Measurements from ENCODE around the gene TAF1D. TPM values are rescaled to one million over a fixed set of nuclear protein-coding genes. Genes with fewer than 3 reads are reported as not detected.

TAF1D gene
- total RNA-seq, 4 donors from 2014 or later, result 28.3 to 114 (median 58.1) TPM

GRCh38 chr11:93686812-93687211 lies 54.5 kb downstream of the TAF1D start:
- TF ChIP-seq POLR2AphosphoS5 (IDR thresholded peaks at IDR 0.05), result no peak
- TF ChIP-seq EP300 (IDR thresholded peaks at IDR 0.05), result no peak
- TF ChIP-seq POLR2A (IDR thresholded peaks at IDR 0.05), result no peak
- TF ChIP-seq, protein P1, sequence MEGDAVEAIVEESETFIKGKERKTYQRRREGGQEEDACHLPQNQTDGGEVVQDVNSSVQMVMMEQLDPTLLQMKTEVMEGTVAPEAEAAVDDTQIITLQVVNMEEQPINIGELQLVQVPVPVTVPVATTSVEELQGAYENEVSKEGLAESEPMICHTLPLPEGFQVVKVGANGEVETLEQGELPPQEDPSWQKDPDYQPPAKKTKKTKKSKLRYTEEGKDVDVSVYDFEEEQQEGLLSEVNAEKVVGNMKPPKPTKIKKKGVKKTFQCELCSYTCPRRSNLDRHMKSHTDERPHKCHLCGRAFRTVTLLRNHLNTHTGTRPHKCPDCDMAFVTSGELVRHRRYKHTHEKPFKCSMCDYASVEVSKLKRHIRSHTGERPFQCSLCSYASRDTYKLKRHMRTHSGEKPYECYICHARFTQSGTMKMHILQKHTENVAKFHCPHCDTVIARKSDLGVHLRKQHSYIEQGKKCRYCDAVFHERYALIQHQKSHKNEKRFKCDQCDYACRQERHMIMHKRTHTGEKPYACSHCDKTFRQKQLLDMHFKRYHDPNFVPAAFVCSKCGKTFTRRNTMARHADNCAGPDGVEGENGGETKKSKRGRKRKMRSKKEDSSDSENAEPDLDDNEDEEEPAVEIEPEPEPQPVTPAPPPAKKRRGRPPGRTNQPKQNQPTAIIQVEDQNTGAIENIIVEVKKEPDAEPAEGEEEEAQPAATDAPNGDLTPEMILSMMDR (IDR thresholded peaks at IDR 0.05), result no peak
- H3K36me3 ChIP-seq, result peaks cover 0 to 98% of the 10 kb centered on the region in 2 donors
- no peaks in the 10 kb centered on the region for H3K4me1 ChIP-seq
- 25 to 32% methylated on average over 1 of the region's 1 CpG for WGBS, 2 donors (ENCODE audit: low coverage in 1 of 2)
- peak overlapping the region in 1 of 4 donors; percentile 7 for H3K27ac ChIP-seq
- H3K4me3 ChIP-seq, result no peak overlapping the region
- peak; percentile 68 for ATAC-seq
- no peaks in the 10 kb centered on the region for H3K27me3 ChIP-seq
- H3K9me3 ChIP-seq, result no peaks in the 10 kb centered on the region

DNA sequence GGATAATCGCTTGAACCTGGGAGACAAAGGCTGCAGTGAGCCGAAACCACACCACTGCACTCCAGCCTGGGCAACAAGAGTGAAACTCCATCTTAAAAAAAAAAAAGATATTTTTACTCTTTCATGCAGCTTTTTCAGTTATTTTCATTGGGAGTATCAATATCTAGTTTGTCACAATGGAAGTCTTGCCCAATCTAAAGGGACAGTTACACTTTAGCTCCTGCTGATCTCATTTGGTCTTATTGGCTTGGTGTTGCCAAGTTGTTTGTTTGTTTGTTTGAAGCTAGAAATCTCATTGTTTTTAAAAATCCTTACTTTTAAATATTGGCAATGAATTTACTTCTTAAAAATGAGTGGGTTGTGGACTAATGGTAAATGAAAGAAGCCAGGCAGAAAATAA lies 55.1 kb downstream of the TAF1D start:
- H3K4me1 ChIP-seq, result no peaks in the 10 kb centered on the region
- 88% methylated on average over 2 of the region's 2 CpGs; no CpG with 5 or more reads in 1 of the 2 donors for WGBS, 2 donors (ENCODE audit: low coverage in 1 of 2)
- no peak for ATAC-seq
- H3K4me3 ChIP-seq, result no peak overlapping the region
- peaks cover 0 to 98% of the 10 kb centered on the region in 2 donors for H3K36me3 ChIP-seq
- H3K27ac ChIP-seq, result peak overlapping the region in 1 of 4 donors; percentile 7
- TF ChIP-seq EP300 (IDR thresholded peaks at IDR 0.05), result no peak
- no peak for TF ChIP-seq POLR2A (IDR thresholded peaks at IDR 0.05)
- TF ChIP-seq POLR2AphosphoS5 (IDR thresholded peaks at IDR 0.05), result no peak
- TF ChIP-seq, protein P1 (IDR thresholded peaks at IDR 0.05), result no peak
- no peaks in the 10 kb centered on the region for H3K27me3 ChIP-seq
- H3K9me3 ChIP-seq, result no peaks in the 10 kb centered on the region

Small RNAs within 50 kb of the gene (small RNA-seq; reads per million reads assigned to genes)
- gene RF00019 (0 reads per million in 4 donors), gene RF00493 (40.7 to 71.2 (median 57.5) reads per million in 4 donors), gene SCARNA9 (0 to 0.09 (median 0) reads per million in 4 donors), gene SNORA1 (0 reads per million in 4 donors), gene SNORA18 (0 reads per million in 4 donors), gene SNORA25 (0 reads per million in 4 donors), gene SNORA32 (0 reads per million in 4 donors), gene SNORA40 (0 reads per million in 4 donors), gene SNORA8 (0 reads per million in 4 donors), gene SNORD5 (0 reads per million in 4 donors), gene SNORD6 (843 to 1,469 (median 1,352) reads per million in 4 donors)

Other genes starting within 250 kb of the TAF1D start
- gene SMCO4, start 198.1 kb downstream of the TAF1D start, total RNA-seq, result 10 to 100 TPM in 3 of 4 donors, 1 to 10 TPM in 1; 5.6 to 15.5 (median 11.6) TPM
- gene CEP295, start 79.8 kb downstream of the TAF1D start, total RNA-seq, result 10 to 100 TPM; 15.8 to 20.8 (median 18.3) TPM
- gene C11orf54, start 177 bp upstream of the TAF1D start, total RNA-seq, result 10 to 100 TPM; 33.8 to 81.4 (median 45.4) TPM
- 10 to 100 TPM; 27.1 to 29.7 (median 28.2) TPM for gene MED17, start 42.8 kb upstream of the TAF1D start, total RNA-seq
- gene VSTM5, start 109.1 kb upstream of the TAF1D start, total RNA-seq, result under 1 TPM in 1 of 4 donors, not detected in 3; 0.13 TPM

Measured in gastroesophageal sphincter (tissue), 4 donors.